GM10266 (cell line): Measurements from ENCODE around the gene AAK1.

ENCODE experiments used
- DNase-seq: peaks from one replicate; pipeline ENCODE4 v3.0.0; 2012; ENCODE audit errors: extremely low spot score
- CTCF ChIP-seq: IDR thresholded peaks from 2 replicates; pipeline ENCODE4 v1.5.1; 2012; ENCODE audit warnings: mild to moderate bottlenecking, low read depth; ENCODE audit not compliant: control insufficient read depth, insufficient read depth; ENCODE audit errors: missing control alignments

Gene AAK1

GRCh38 chr2:69642709-69643601, 584 bp downstream of the AAK1 start:
- TF ChIP-seq CTCF: no peak
- no peak for DNase-seq

GRCh38 chr2:69641887-69642708, 1.4 kb downstream of the AAK1 start:
- no peak for TF ChIP-seq CTCF
- no peak for DNase-seq

GRCh38 chr2:69641471-69641870, 2.1 kb downstream of the AAK1 start:
- TF ChIP-seq CTCF: no peak
- DNase-seq: no peak

GRCh38 chr2:69639266-69639665, 4.3 kb downstream of the AAK1 start:
- DNase-seq: no peak
- TF ChIP-seq CTCF: no peak

GRCh38 chr2:69638630-69639029, 4.9 kb downstream of the AAK1 start:
- DNase-seq: no peak
- no peak for TF ChIP-seq CTCF

GRCh38 chr2:69637923-69638322, 5.6 kb downstream of the AAK1 start:
- TF ChIP-seq CTCF: no peak
- DNase-seq: no peak
